ENCODE results near the gene LHX2. TPM values are rescaled to one million over a fixed set of nuclear protein-coding genes. Genes with fewer than 3 reads are reported as not detected.

Gene LHX2
- total RNA-seq (2014; rRNA removed; shearing (Covaris generic)) (0.19 and 1.7 TPM in 2 replicates), polyA plus RNA-seq (2016; fragmentation: Nextera tagmentation; extraction: Ambion mirVana) (0.45 TPM in 1 of 2 replicates, not detected in the other)
- long read RNA-seq: 0 reads

- H3K36me3 Mint-ChIP-seq (ENCODE audit: low read depth): peaks cover 3% of the 10 kb centered on the region; the same call in 1 of the 3 replicates
- ATAC-seq: peak; percentile 68
- H3F3A ChIP-seq (replicated peaks; ENCODE audit: low read depth): peaks cover 43% of the 10 kb centered on the region; the same call in 1 of the 2 replicates
- peaks cover 8% of the 10 kb centered on the region for H3K9me3 Mint-ChIP-seq
- peak within 1 kb of the TSS; percentile 58 for H3K4me3 ChIP-seq
- peak; percentile 98 for DNase-seq (ENCODE audit: low spot score)
- TF ChIP-seq EZH2phosphoT487 (IDR thresholded peaks at IDR 0.05; ENCODE audit: unreplicated experiment): peak; percentile 92
- TF ChIP-seq EZH2 (IDR thresholded peaks at IDR 0.05; ENCODE audit: low read depth, unreplicated experiment): peak; percentile 98
- TF ChIP-seq CREB1 (CRISPR knock-in tag; IDR thresholded peaks at IDR 0.05; ENCODE audit: low read depth): peak; percentile 90
- no peak for TF ChIP-seq ZNF331 (CRISPR knock-in tag; IDR thresholded peaks at IDR 0.05; ENCODE audit: low read depth)
- TF ChIP-seq NANOG (IDR thresholded peaks at IDR 0.05; ENCODE audit: borderline replicate concordance): no peak
- TF ChIP-seq CTCF (conservative IDR thresholded peaks at IDR 0.05; ENCODE audit: low read depth in 2 of 2): peak in 1 of 2 experiments; percentile 35; a peak in 2 of 4 replicates
- peaks cover 99% of the 10 kb centered on the region for H3K27me3 ChIP-seq (ENCODE audit: insufficient read depth)
- H3K27ac ChIP-seq (ENCODE audit: low read depth): no peak within 1 kb of the TSS
- no peaks in the 10 kb centered on the region for H3K9me2 ChIP-seq (ENCODE audit: insufficient read depth)
- peaks cover 40% of the 10 kb centered on the region for H3K4me1 ChIP-seq (ENCODE audit: insufficient read depth)
- H2AFZ ChIP-seq: peak within 1 kb of the TSS; percentile 83; the same call in 1 of the 2 replicates
- no peaks in the 10 kb centered on the region for H3K36me3 ChIP-seq (ENCODE audit: insufficient read depth)
- H3K79me2 ChIP-seq (replicated peaks; ENCODE audit: insufficient read depth): no peaks in the 10 kb centered on the region
- no peak within 1 kb of the TSS for H3K27ac Mint-ChIP-seq
- peak within 1 kb of the TSS; percentile 78 for H3K4me2 ChIP-seq
- peaks cover 96% of the 10 kb centered on the region for H3K27me3 Mint-ChIP-seq (ENCODE audit: insufficient read depth, low read depth, poor library complexity)
- peak within 1 kb of the TSS; percentile 67 for H3K4me3 Mint-ChIP-seq
- peaks cover 48% of the 10 kb centered on the region for H3K4me1 Mint-ChIP-seq
- peaks cover 31% of the 10 kb centered on the region for H4K20me1 ChIP-seq (replicated peaks; ENCODE audit: insufficient read depth)
Observed at GRCh38 chr9:124011460-124012301, at the start of gene LHX2. LHX2 (plus strand) TSS chr9:124011768; CDS start chr9:124012349, 581 bp downstream.

- H4K20me1 ChIP-seq (replicated peaks; ENCODE audit: insufficient read depth): no peaks in the 10 kb centered on the region
- 0 out of 2 replicates have a peak overlapping the region, but pooled peaks have one; percentile 18 for H2AFZ ChIP-seq
- Mint-ChIP-seq H3K9me3 (no peaks in the 10 kb centered on the region; the same call in 2 of the 3 replicates), H3K4me3 (no peak overlapping the region), H3K36me3 (ENCODE audit: low read depth) (no peaks in the 10 kb centered on the region), H3K27me3 (ENCODE audit: insufficient read depth, low read depth, poor library complexity) (peaks cover 10% of the 10 kb centered on the region), H3K4me1 (peaks cover 17% of the 10 kb centered on the region), H3K27ac (no peak overlapping the region)
- DNase-seq (ENCODE audit: low spot score) (no peak), ATAC-seq (no peak)
- no peaks in the 10 kb centered on the region for H3F3A ChIP-seq (replicated peaks; ENCODE audit: low read depth)
- H3K27me3 ChIP-seq (ENCODE audit: insufficient read depth): no peaks in the 10 kb centered on the region
- H3K36me3 ChIP-seq (ENCODE audit: insufficient read depth): no peaks in the 10 kb centered on the region
- H3K9me2 ChIP-seq (ENCODE audit: insufficient read depth): peaks cover 4% of the 10 kb centered on the region; the same call in 1 of the 2 replicates
- H3K27ac ChIP-seq (ENCODE audit: low read depth): no peak overlapping the region
- no peak overlapping the region for H3K4me3 ChIP-seq
- no peaks in the 10 kb centered on the region for H3K79me2 ChIP-seq (replicated peaks; ENCODE audit: insufficient read depth)
- no peaks in the 10 kb centered on the region for H3K4me1 ChIP-seq (ENCODE audit: insufficient read depth)
- H3K4me2 ChIP-seq: no peak overlapping the region
- TF ChIP-seq JUNB (IDR thresholded peaks at IDR 0.05; ENCODE audit: unreplicated experiment) (no peak), POLR2AphosphoS5 (IDR thresholded peaks at IDR 0.05; ENCODE audit: low read depth) (no peak), REST (IDR thresholded peaks at IDR 0.05; ENCODE audit: unreplicated experiment) (no peak), EZH2 (IDR thresholded peaks at IDR 0.05; ENCODE audit: low read depth, unreplicated experiment) (no peak), CREB1 (CRISPR knock-in tag; IDR thresholded peaks at IDR 0.05; ENCODE audit: low read depth) (no peak), STAT1 (IDR thresholded peaks at IDR 0.05; ENCODE audit: unreplicated experiment) (no peak), ETS1 (IDR thresholded peaks at IDR 0.05) (no peak), ZNF114 (CRISPR knock-in tag; IDR thresholded peaks at IDR 0.05) (no peak), CTCF (conservative IDR thresholded peaks at IDR 0.05; ENCODE audit: low read depth in 2 of 2) (no peak)
Observed at GRCh38 chr9:123964761-123965160, 46.8 kb upstream of the LHX2 start.

Data from GM23338 (cell line).